Measurements from ENCODE around the gene CCDC159. TPM values are rescaled to one million over a fixed set of nuclear protein-coding genes. Genes with fewer than 3 reads are reported as not detected.
A peak's percentile ranks its signal among the peaks of the same experiment; 100 is the strongest.

Gene CCDC159
- total and polyA plus RNA-seq, 2 of the 13 experiments (the other 11 are each of a cell fraction or from before 2014, with no cell fraction given) = 1.7 to 6.3 TPM

- TF ChIP-seq ZNF646 (CRISPR knock-in tag; IDR thresholded peaks at IDR 0.05) (peak; percentile 99), SCMH1 (CRISPR knock-in tag; IDR thresholded peaks at IDR 0.05; ENCODE audit: borderline replicate concordance) (no peak), SALL1 (CRISPR knock-in tag; IDR thresholded peaks at IDR 0.05) (peak; percentile 34; the same call in 1 of the 2 replicates), CAMTA2 (CRISPR knock-in tag; IDR thresholded peaks at IDR 0.05; ENCODE audit: borderline replicate concordance) (no peak), SKI (IDR thresholded peaks at IDR 0.05; ENCODE audit: partially characterized antibody) (peak; percentile 22), RBFOX2 (IDR thresholded peaks at IDR 0.05; ENCODE audit: low read depth, low read length) (peak; percentile 55), ELK4 (CRISPR knock-in tag; IDR thresholded peaks at IDR 0.05; ENCODE audit: borderline replicate concordance) (no peak), ZFY (CRISPR knock-in tag; IDR thresholded peaks at IDR 0.05) (peak; percentile 67), ZNF747 (CRISPR knock-in tag; IDR thresholded peaks at IDR 0.05; ENCODE audit: borderline replicate concordance) (peak; percentile 54; the same call in 1 of the 2 replicates), POLR2G (IDR thresholded peaks at IDR 0.05; ENCODE audit: low read depth, low read length) (peak; percentile 58), FOXC1 (CRISPR knock-in tag; IDR thresholded peaks at IDR 0.05; ENCODE audit: borderline replicate concordance) (no peak), REL (CRISPR knock-in tag; conservative IDR thresholded peaks at IDR 0.05) (no peak), SMAD3 (CRISPR knock-in tag; IDR thresholded peaks at IDR 0.05) (no peak), ZNF512 (CRISPR knock-in tag; IDR thresholded peaks at IDR 0.05) (no peak), NFKB2 (CRISPR knock-in tag; IDR thresholded peaks at IDR 0.05; ENCODE audit: borderline replicate concordance) (peak; percentile 57; the same call in 1 of the 2 replicates), POLR2A (IDR thresholded peaks at IDR 0.05; ENCODE audit: insufficient read depth in 1 of 2, low read depth in 2 of 2, low read length in 2 of 2) (peak in 1 of 2 experiments; percentile 44; a peak in 1 of 4 replicates)
- TF ChIP-seq, protein P1, sequence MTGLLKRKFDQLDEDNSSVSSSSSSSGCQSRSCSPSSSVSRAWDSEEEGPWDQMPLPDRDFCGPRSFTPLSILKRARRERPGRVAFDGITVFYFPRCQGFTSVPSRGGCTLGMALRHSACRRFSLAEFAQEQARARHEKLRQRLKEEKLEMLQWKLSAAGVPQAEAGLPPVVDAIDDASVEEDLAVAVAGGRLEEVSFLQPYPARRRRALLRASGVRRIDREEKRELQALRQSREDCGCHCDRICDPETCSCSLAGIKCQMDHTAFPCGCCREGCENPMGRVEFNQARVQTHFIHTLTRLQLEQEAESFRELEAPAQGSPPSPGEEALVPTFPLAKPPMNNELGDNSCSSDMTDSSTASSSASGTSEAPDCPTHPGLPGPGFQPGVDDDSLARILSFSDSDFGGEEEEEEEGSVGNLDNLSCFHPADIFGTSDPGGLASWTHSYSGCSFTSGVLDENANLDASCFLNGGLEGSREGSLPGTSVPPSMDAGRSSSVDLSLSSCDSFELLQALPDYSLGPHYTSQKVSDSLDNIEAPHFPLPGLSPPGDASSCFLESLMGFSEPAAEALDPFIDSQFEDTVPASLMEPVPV (CRISPR knock-in tag; IDR thresholded peaks at IDR 0.05) = no peak
Observed at GRCh38 chr19:11355160-11356073, 9.1 kb downstream of the CCDC159 start, which contains the start of gene PLPPR2 (continued).
